Measurements from ENCODE around the gene CD79B.

- no peak for TF ChIP-seq CTCF (IDR thresholded peaks at IDR 0.05; ENCODE audit: low read depth, low read length)
- no peak for TF ChIP-seq POLR2A (IDR thresholded peaks at IDR 0.05; ENCODE audit: extremely low read depth, insufficient read length)
- TF ChIP-seq MYC (IDR thresholded peaks at IDR 0.05; ENCODE audit: low read depth, low read length) = no peak
Observed at GRCh38 chr17:63916566-63917185, 15.5 kb downstream of the CD79B start.

All from NB4 (cell line).